Stimulated activated naive B cell treated with anti-CD40 and anti-IgM and Interleukin-4, amounts not matched to agents 10 μg/mL and 1 μg/mL and 100 μg/mL, for 72 hours (primary cell): ENCODE results near the gene OPTC.
"Not testable (repeated sequence)": the region's sequence is repeated elsewhere in the genome, so short reads cannot be mapped to it uniquely, and the experiment has no call there.

ENCODE experiments used
- ATAC-seq, 2 donors: fragments of 150-1000 bp; cut with Tn5 transposase; replicated peaks; 2 replicates each; pipeline ENCODE4 v1.10.0; 2021; ENCODE audit warnings: moderate library complexity in 1 of 2
- DNase-seq: peaks from one replicate; pipeline ENCODE4 v3.0.0; 2021
- H3K27ac Mint-ChIP-seq: one replicate; pipeline ENCODE4 v1.8.0; 2022; ENCODE audit warnings: mild to moderate bottlenecking, mixed read lengths
- H3K27me3 Mint-ChIP-seq, 2 donors: one replicate each; pipeline ENCODE4 v1.8.0; 2022; ENCODE audit warnings: mixed read lengths in 2 of 2
- H3K36me3 Mint-ChIP-seq, 2 donors: one replicate each; pipeline ENCODE4 v1.8.0; 2022; ENCODE audit warnings: mixed read lengths in 2 of 2, mild to moderate bottlenecking in 1 of 2
- H3K4me1 Mint-ChIP-seq, 2 donors: one replicate each; pipeline ENCODE4 v1.8.0; 2022; ENCODE audit warnings: mixed read lengths in 2 of 2, mild to moderate bottlenecking in 1 of 2
- H3K4me3 Mint-ChIP-seq, 2 donors: one replicate each; pipeline ENCODE4 v1.8.0; 2022; ENCODE audit warnings: mild to moderate bottlenecking in 2 of 2, mixed read lengths in 2 of 2, moderate library complexity in 1 of 2
- H3K9me3 Mint-ChIP-seq, 2 donors: one replicate each; pipeline ENCODE4 v1.8.0; 2022; ENCODE audit warnings: mixed read lengths in 2 of 2, mild to moderate bottlenecking in 1 of 2

Gene OPTC, protein sequence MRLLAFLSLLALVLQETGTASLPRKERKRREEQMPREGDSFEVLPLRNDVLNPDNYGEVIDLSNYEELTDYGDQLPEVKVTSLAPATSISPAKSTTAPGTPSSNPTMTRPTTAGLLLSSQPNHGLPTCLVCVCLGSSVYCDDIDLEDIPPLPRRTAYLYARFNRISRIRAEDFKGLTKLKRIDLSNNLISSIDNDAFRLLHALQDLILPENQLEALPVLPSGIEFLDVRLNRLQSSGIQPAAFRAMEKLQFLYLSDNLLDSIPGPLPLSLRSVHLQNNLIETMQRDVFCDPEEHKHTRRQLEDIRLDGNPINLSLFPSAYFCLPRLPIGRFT

GRCh38 chr1:203493901-203494300 is at the start of gene OPTC:
Gene OPTC, plus strand, starts transcription at chr1:203494153. Its CDS starts 1,853 bp downstream, at chr1:203496006.
- Mint-ChIP-seq H3K9me3 (no peaks in the 10 kb centered on the region), H3K27me3 (peaks cover 17 to 18% of the 10 kb centered on the region in 2 donors), H3K4me3 (no peak within 1 kb of the TSS), H3K27ac (peak within 1 kb of the TSS; percentile 53), H3K4me1 (no peaks in the 10 kb centered on the region), H3K36me3 (no peaks in the 10 kb centered on the region)
- ATAC-seq (no peak), DNase-seq (no peak)

DNA sequence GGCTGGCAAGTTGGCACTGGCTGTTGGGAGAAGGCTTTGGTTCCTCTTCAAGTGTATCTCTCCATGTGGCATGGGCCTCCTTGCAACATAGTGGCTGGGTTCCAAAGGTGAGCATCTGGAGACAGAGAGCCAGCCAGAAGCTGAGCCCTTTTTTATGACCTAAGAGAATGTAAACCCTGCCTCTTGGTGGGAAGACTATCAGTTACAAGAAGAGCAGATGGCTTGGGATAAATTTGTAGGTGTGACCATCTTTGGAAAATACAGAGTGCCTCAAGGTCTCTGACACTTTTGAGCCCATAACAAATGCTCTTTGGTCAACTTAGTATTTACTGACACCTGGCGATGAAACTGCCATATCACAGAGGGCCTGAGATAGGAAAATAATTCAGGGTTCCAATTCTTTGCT is 49.8 kb upstream of the OPTC start:
- H3K36me3 Mint-ChIP-seq, result peaks cover 4 to 5% of the 10 kb centered on the region in 2 donors
- H3K9me3 Mint-ChIP-seq, result peaks cover 4% of the 10 kb centered on the region in 2 donors
- DNase-seq (no peak), ATAC-seq (no peak)
- H3K4me1 Mint-ChIP-seq, result no peaks in the 10 kb centered on the region
- H3K27ac Mint-ChIP-seq, result no peak overlapping the region
- no peak overlapping the region for H3K4me3 Mint-ChIP-seq
- peaks cover 26 to 40% of the 10 kb centered on the region in 2 donors for H3K27me3 Mint-ChIP-seq

DNA sequence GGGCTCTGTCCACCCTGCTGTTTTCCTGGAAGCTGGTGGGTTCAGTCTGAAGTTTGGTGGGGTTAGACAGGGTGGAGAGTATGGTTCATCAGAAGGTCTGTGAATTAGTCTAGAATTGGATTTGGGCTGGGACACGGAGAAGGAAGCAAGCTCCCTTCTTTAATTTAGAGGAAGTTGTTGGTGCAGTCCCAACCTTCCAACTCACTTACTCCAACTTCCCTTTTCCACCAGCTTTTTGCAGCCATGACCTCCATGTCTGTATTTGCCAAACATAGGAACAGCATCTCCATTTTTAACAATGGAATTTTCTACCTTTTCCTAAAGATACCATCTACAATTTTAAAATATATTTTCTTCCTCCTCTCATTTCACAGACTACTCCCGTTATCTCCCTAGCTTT is 46.8 kb upstream of the OPTC start:
- H3K4me3 Mint-ChIP-seq, result no peak overlapping the region
- DNase-seq (no peak), ATAC-seq (no peak)
- H3K9me3 Mint-ChIP-seq, result peaks cover 4% of the 10 kb centered on the region in 2 donors
- no peak overlapping the region for H3K27ac Mint-ChIP-seq
- no peaks in the 10 kb centered on the region for H3K4me1 Mint-ChIP-seq
- peaks cover 17 to 32% of the 10 kb centered on the region in 2 donors for H3K27me3 Mint-ChIP-seq
- H3K36me3 Mint-ChIP-seq, result peaks cover 4 to 5% of the 10 kb centered on the region in 2 donors

- not testable (repeated sequence) for H3K36me3 Mint-ChIP-seq, ATAC-seq, H3K9me3 Mint-ChIP-seq, DNase-seq, H3K27ac Mint-ChIP-seq, H3K4me3 Mint-ChIP-seq, H3K4me1 Mint-ChIP-seq
- peaks cover 16 to 27% of the 10 kb centered on the region in 2 donors for H3K27me3 Mint-ChIP-seq
Observed at GRCh38 chr1:203447598-203447997, 46.4 kb upstream of the OPTC start.

GRCh38 chr1:203448521-203449061 is 45.4 kb upstream of the OPTC start:
- Mint-ChIP-seq H3K9me3 (peaks cover 4% of the 10 kb centered on the region in 2 donors), H3K4me1 (peaks cover 4 to 9% of the 10 kb centered on the region in 2 donors), H3K27me3 (peaks cover 12 to 18% of the 10 kb centered on the region in 2 donors), H3K4me3 (no peak overlapping the region), H3K27ac (no peak overlapping the region), H3K36me3 (peaks cover 4 to 5% of the 10 kb centered on the region in 2 donors)
- no peak for DNase-seq
- no peak for ATAC-seq

- no peak for DNase-seq
- no peak for ATAC-seq
- Mint-ChIP-seq H3K27me3 (peaks cover 12 to 18% of the 10 kb centered on the region in 2 donors), H3K9me3 (peaks cover 2 to 3% of the 10 kb centered on the region in 2 donors), H3K4me3 (no peak overlapping the region), H3K36me3 (peaks cover 2% of the 10 kb centered on the region in 2 donors), H3K4me1 (peaks cover 8 to 19% of the 10 kb centered on the region in 2 donors), H3K27ac (no peak overlapping the region)
Observed at GRCh38 chr1:203450001-203450400, 44.0 kb upstream of the OPTC start.

GRCh38 chr1:203450479-203451149 is 43.3 kb upstream of the OPTC start:
- Mint-ChIP-seq H3K9me3 (no peaks in the 10 kb centered on the region), H3K27ac (no peak overlapping the region), H3K36me3 (no peaks in the 10 kb centered on the region), H3K4me1 (peaks cover 8 to 19% of the 10 kb centered on the region in 2 donors), H3K4me3 (no peak overlapping the region), H3K27me3 (peaks cover 12 to 18% of the 10 kb centered on the region in 2 donors)
- ATAC-seq (no peak), DNase-seq (no peak)

DNA sequence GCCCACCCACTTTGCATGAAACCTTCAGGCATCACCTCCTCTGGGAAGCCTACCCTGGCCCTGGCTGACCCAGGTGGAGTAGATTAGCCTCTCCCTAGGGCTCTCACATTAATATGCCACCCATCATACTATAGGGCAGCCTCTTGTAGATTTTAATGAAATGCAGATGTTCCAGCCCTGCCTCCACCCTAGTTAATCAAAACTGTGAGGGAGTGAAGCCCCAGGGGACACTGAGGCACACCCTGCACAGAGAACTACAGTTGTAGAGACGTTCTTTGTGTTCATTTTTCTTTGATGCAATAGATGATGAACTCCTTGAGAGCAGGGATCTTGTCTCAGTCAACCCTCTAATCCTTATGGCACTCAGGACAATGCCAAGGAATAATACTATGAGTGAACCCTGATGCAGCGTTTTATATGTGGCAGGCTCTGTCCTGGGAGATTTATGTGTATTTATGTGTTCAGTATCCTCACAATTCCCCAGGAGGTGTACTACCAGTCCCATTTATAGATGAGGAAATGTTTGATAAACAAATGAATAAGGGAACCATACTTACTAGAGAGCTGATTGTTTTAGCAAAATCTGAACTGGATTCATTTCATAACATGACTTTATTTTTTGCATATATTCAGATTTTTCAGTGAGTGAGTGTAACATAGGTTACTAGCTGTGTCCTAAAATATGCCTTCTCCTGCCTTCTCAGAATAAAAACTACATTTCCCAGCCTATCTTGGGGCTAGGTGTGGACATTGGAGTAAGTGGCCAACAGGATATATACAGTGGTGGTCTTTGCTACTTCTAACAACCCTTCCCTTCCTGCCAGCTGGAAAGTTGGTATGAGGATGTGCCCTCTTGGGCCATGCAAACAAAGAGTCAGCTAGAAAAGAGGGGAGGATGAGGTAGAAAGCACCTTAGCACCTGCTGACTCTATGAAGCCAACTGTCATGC is 41.8 kb upstream of the OPTC start:
- DNase-seq, result no peak
- Mint-ChIP-seq H3K4me1 (peaks cover 8 to 19% of the 10 kb centered on the region in 2 donors), H3K27ac (no peak overlapping the region), H3K4me3 (no peak overlapping the region), H3K9me3 (no peaks in the 10 kb centered on the region), H3K36me3 (no peaks in the 10 kb centered on the region), H3K27me3 (peaks cover 12 to 18% of the 10 kb centered on the region in 2 donors)
- no peak for ATAC-seq

- no peak for ATAC-seq
- Mint-ChIP-seq H3K36me3 (no peaks in the 10 kb centered on the region), H3K4me3 (no peak overlapping the region), H3K4me1 (peaks cover 8 to 19% of the 10 kb centered on the region in 2 donors), H3K27me3 (peaks cover 12 to 18% of the 10 kb centered on the region in 2 donors), H3K27ac (no peak overlapping the region), H3K9me3 (no peaks in the 10 kb centered on the region)
- DNase-seq, result no peak
Observed at GRCh38 chr1:203453016-203453415, 40.9 kb upstream of the OPTC start.

DNA sequence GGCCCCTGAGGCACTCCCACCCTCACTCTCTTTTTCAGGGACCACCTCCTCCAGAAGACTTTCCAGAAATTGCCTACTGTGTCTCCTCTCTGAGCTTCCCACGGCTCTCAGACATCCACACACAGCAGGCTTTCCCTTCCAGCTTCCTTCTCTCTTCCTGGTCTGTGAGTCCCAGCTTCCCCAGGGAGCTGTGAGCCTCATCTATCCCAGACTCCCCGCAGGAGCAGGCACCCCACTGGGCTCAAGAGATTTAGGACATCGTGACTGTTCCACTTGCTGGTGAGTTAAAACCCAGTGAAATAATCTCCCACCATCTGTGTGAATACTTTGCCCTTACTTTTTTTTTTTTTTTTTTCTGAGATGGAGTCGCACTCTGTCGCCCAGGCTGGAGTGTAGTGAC is 40.3 kb upstream of the OPTC start:
- H3K4me3 Mint-ChIP-seq, result no peak overlapping the region
- H3K27ac Mint-ChIP-seq, result peak overlapping the region; percentile 32
- peaks cover 12 to 14% of the 10 kb centered on the region in 2 donors for H3K27me3 Mint-ChIP-seq
- H3K36me3 Mint-ChIP-seq, result no peaks in the 10 kb centered on the region
- ATAC-seq, result no peak
- no peaks in the 10 kb centered on the region for H3K9me3 Mint-ChIP-seq
- DNase-seq, result no peak
- H3K4me1 Mint-ChIP-seq, result peaks cover 8 to 19% of the 10 kb centered on the region in 2 donors

GRCh38 chr1:203454986-203455471 is 38.9 kb upstream of the OPTC start:
- H3K4me1 Mint-ChIP-seq, result peaks cover 13 to 30% of the 10 kb centered on the region in 2 donors
- DNase-seq (no peak), ATAC-seq (no peak)
- no peak overlapping the region for H3K4me3 Mint-ChIP-seq
- H3K36me3 Mint-ChIP-seq, result no peaks in the 10 kb centered on the region
- H3K9me3 Mint-ChIP-seq, result no peaks in the 10 kb centered on the region
- peaks cover 10 to 12% of the 10 kb centered on the region in 2 donors for H3K27me3 Mint-ChIP-seq
- H3K27ac Mint-ChIP-seq, result no peak overlapping the region

DNA sequence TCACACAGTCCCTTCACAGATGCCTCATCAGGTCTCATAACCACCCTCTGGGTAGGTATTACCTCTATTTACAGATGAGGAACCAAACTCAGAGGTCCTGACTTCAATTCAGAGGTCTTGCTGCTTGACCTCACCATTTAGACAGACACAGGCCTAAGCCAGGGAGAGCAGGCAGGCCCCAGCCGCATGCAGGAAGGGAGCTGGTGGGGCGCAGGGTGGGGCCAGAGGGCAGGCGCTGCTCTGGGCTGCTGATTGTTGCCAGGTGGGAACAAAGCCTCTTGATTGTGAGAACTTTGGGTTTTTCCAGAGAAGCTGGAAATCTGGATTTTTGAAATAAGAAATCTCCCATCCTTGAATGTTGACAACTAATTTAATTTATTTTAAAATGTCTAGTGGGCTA is 38.2 kb upstream of the OPTC start:
- no peak overlapping the region for H3K27ac Mint-ChIP-seq
- no peak overlapping the region for H3K4me3 Mint-ChIP-seq
- H3K9me3 Mint-ChIP-seq, result no peaks in the 10 kb centered on the region
- peaks cover 16 to 37% of the 10 kb centered on the region in 2 donors for H3K4me1 Mint-ChIP-seq
- no peak for ATAC-seq
- H3K27me3 Mint-ChIP-seq, result peaks cover 8 to 12% of the 10 kb centered on the region in 2 donors
- no peaks in the 10 kb centered on the region for H3K36me3 Mint-ChIP-seq
- no peak for DNase-seq

DNA sequence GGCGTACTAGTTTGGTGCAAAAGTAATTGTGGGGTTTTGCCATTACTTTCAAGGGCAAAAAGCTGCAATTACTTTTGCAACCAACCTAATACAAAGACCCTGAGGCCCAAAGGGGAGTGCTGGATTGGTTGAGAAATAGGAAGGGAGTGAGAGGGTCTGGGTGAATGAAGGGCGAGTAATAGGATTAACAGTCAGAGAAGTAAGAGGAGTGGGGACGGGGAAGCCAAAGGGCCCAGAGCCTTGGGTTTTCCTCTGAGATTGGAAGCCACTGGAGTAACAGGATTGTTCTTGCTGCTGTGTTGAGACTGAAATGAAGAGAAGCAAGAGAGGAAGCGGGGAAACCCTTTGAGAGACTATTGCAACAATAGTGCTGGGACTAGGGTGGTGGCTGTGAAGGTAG is 37.4 kb upstream of the OPTC start:
- Mint-ChIP-seq H3K27me3 (peaks cover 3 to 9% of the 10 kb centered on the region in 2 donors), H3K4me1 (peaks cover 21 to 45% of the 10 kb centered on the region in 2 donors), H3K36me3 (no peaks in the 10 kb centered on the region), H3K27ac (no peak overlapping the region), H3K9me3 (peaks cover 3 to 4% of the 10 kb centered on the region in 2 donors), H3K4me3 (no peak overlapping the region)
- DNase-seq (no peak), ATAC-seq (no peak)

DNA sequence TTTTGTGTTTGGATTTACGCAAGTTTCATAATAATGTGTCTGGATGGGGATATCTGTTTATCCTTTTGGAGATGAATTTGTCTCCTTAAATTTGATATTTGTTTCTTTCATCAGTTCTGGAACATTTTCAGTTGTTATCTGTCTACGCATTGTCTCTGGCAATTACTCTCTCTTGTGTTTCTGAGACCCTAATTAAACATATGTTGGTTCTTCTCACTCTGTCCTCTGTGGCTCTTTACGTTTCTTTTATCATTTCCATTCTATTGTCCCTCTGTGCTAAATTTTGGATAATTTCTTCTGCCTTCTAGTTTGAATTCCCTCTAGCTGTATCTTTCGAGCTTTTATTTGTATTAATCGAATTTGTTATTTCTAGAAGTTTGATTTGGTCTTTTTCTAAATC is 35.9 kb upstream of the OPTC start:
- H3K36me3 Mint-ChIP-seq, result no peaks in the 10 kb centered on the region
- no peak for DNase-seq
- no peak overlapping the region for H3K4me3 Mint-ChIP-seq
- no peak overlapping the region for H3K27ac Mint-ChIP-seq
- H3K27me3 Mint-ChIP-seq, result no peaks in the 10 kb centered on the region
- peaks cover 24 to 50% of the 10 kb centered on the region in 2 donors for H3K4me1 Mint-ChIP-seq
- ATAC-seq, result no peak
- H3K9me3 Mint-ChIP-seq, result peaks cover 3 to 4% of the 10 kb centered on the region in 2 donors
